Progenitor cell of endocrine pancreas (in vitro differentiated cells): Measurements from ENCODE around the gene CNGA4. TPM values are rescaled to one million over a fixed set of nuclear protein-coding genes. Genes with fewer than 3 reads are reported as not detected.

ENCODE experiments used
- DNase-seq: peaks from one replicate; pipeline ENCODE4 v3.0.0; 2021; ENCODE audit warnings: low spot score; ENCODE audit not compliant: unreplicated experiment
- H3K27ac Mint-ChIP-seq: 2 replicates; pipeline ENCODE4 v1.8.0; 2021; ENCODE audit warnings: mild to moderate bottlenecking, moderate library complexity, mixed read lengths
- H3K27me3 Mint-ChIP-seq: 2 replicates; pipeline ENCODE4 v1.8.0; 2021; ENCODE audit warnings: mixed read lengths
- H3K36me3 Mint-ChIP-seq: 2 replicates; pipeline ENCODE4 v1.8.0; 2022; ENCODE audit warnings: mixed read lengths; ENCODE audit not compliant: insufficient read depth
- H3K4me1 Mint-ChIP-seq: 2 replicates; pipeline ENCODE4 v1.8.0; 2021; ENCODE audit warnings: low read depth, mixed read lengths
- H3K4me3 Mint-ChIP-seq: 2 replicates; pipeline ENCODE4 v1.8.0; 2021; ENCODE audit warnings: low read depth, mild to moderate bottlenecking, moderate library complexity, mixed read lengths
- H3K9me3 Mint-ChIP-seq: 2 replicates; pipeline ENCODE4 v1.8.0; 2021; ENCODE audit warnings: low read depth, mixed read lengths
- CTCF ChIP-seq: fragments of 200-600 bp; sonication (generic); IDR thresholded peaks from one replicate; pipeline ENCODE4 v1.5.0; 2021; ENCODE audit warnings: antibody characterized with exemption, mild to moderate bottlenecking; ENCODE audit not compliant: unreplicated experiment
- total RNA-seq: library from RNA; stranded (reverse); gene quantifications from 2 replicates; pipeline ENCODE4 v1.2.1, GENCODE V29; 2021

Gene CNGA4
- total RNA-seq, 1 donor from 2014 or later, result 2.1 TPM

- no peaks in the 10 kb centered on the region for H3K27me3 Mint-ChIP-seq
Measured at GRCh38 chr11:6214530-6214929, 24.4 kb upstream of the CNGA4 start.

GRCh38 chr11:6216501-6216900 lies 22.4 kb upstream of the CNGA4 start:
- Mint-ChIP-seq H3K27ac (no peak overlapping the region), H3K4me1 (no peaks in the 10 kb centered on the region), H3K27me3 (no peaks in the 10 kb centered on the region), H3K9me3 (no peaks in the 10 kb centered on the region), H3K4me3 (no peak overlapping the region), H3K36me3 (peaks cover 8% of the 10 kb centered on the region)
- no peak for DNase-seq
- no peak for TF ChIP-seq CTCF

More at GRCh38 chr11:6214530-6214929, 24.4 kb upstream of the CNGA4 start:
- TF ChIP-seq CTCF, result no peak
- Mint-ChIP-seq H3K4me3 (no peak overlapping the region), H3K36me3 (peaks cover 9% of the 10 kb centered on the region), H3K9me3 (no peaks in the 10 kb centered on the region), H3K27ac (no peak overlapping the region), H3K4me1 (no peaks in the 10 kb centered on the region)
- no peak for DNase-seq

- DNase-seq, result no peak
- Mint-ChIP-seq H3K27ac (no peak overlapping the region), H3K27me3 (no peaks in the 10 kb centered on the region), H3K9me3 (no peaks in the 10 kb centered on the region), H3K36me3 (peaks cover 12% of the 10 kb centered on the region), H3K4me3 (no peak overlapping the region), H3K4me1 (no peaks in the 10 kb centered on the region)
- TF ChIP-seq CTCF, result no peak
Measured at GRCh38 chr11:6217722-6218121, 21.2 kb upstream of the CNGA4 start.

- H3K4me3 Mint-ChIP-seq, result no peak overlapping the region
- no peaks in the 10 kb centered on the region for H3K9me3 Mint-ChIP-seq
- no peak for DNase-seq
- H3K27ac Mint-ChIP-seq, result no peak overlapping the region
- peaks cover 13% of the 10 kb centered on the region for H3K36me3 Mint-ChIP-seq
- no peaks in the 10 kb centered on the region for H3K4me1 Mint-ChIP-seq
- TF ChIP-seq CTCF, result no peak
- H3K27me3 Mint-ChIP-seq, result no peaks in the 10 kb centered on the region
Measured at GRCh38 chr11:6219359-6219758, 19.5 kb upstream of the CNGA4 start.

- peaks cover 9% of the 10 kb centered on the region for H3K4me1 Mint-ChIP-seq
- H3K27ac Mint-ChIP-seq, result no peak overlapping the region
- H3K27me3 Mint-ChIP-seq, result no peaks in the 10 kb centered on the region
- TF ChIP-seq CTCF, result no peak
- H3K9me3 Mint-ChIP-seq, result no peaks in the 10 kb centered on the region
- peaks cover 10% of the 10 kb centered on the region for H3K36me3 Mint-ChIP-seq
- DNase-seq, result no peak
- H3K4me3 Mint-ChIP-seq, result no peak overlapping the region
Measured at GRCh38 chr11:6223854-6224253, 15.0 kb upstream of the CNGA4 start.

GRCh38 chr11:6224421-6224820 lies 14.5 kb upstream of the CNGA4 start:
- H3K36me3 Mint-ChIP-seq, result peaks cover 10% of the 10 kb centered on the region
- no peaks in the 10 kb centered on the region for H3K27me3 Mint-ChIP-seq
- no peak overlapping the region for H3K4me3 Mint-ChIP-seq
- no peak overlapping the region for H3K27ac Mint-ChIP-seq
- no peak for DNase-seq
- TF ChIP-seq CTCF, result no peak
- H3K4me1 Mint-ChIP-seq, result peaks cover 9% of the 10 kb centered on the region
- H3K9me3 Mint-ChIP-seq, result no peaks in the 10 kb centered on the region
